Measurements from ENCODE around the gene ELAPOR1.

Gene ELAPOR1

DNA sequence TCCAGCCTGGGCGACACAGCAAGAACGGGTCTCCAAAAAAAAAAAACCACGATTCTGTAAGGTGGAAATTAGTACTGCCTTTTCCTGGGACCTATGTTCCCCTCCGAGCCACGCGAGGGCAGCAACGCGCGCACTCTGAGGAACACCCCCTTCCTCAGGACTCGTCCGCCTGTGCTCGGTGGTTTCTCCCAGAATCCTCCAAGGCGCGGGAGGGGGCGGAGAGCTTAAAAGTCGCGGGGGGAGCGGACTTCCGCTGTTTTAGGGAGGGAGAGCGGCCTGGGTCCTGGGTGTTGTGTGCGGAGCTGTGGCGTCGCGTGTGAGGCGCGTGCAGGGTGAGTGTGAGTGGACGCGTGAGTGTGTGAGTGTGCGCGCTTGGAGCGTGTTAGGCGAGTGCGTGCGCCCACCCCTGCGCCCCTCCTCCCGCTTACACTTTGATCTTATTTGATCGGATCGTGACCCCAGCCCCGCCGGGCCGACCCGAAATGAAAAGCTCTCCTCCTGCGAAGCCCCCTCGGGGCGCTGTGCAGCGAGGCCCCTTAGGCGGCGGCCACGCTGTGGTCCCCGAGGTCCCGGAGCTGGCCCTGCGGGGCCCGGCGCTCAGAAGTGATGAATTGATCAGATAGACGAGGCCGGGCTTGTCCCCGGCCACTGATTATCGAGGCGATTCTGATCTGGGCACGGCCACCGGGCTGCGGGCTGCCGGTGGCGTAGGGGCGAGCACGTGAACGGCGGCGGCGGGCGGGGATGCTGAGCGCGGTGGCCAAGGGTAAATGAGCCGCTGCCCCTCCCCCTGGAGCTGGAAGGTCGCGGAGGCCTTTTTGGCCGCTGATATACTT is 13.8 kb upstream of the ELAPOR1 start:
- peak; percentile 94 to 95 for DNase-seq

DNA sequence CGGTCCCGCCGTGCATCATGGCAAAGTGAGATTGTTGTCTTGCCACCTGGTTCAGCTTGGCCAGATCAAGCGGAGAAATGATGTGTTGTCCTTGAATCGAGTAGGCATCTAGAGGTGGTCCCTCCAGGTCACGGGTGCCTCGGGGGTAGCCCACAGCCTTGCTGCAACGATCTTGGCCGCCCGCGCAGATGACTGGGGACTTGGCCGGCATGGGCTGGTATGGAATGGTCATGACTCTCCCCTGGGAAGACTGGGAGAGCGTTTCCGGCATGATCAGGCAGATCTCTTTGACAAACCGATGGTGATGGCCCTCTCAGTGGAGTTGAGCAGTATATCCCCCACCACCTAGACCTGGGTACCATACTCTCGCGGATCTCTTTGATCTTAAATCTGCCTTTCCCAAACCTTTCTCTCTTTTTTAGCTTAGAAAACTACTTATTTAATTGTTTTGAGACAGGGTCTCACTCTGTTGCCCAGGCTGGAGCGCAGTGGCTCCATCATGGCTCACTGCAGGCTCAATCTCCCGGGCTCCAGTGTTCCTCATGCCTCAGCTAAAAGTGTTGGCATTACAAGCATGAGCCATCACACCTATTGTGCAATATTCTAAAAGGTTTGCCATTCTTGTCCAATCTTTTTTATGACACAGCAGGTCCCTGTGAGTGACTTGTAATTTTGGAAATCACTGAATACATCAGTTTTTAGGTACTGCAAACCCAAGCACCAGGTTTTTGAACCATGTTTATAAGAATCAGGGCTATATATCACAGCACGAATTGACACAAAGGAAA is 9.4 kb upstream of the ELAPOR1 start:
- no peak for DNase-seq

DNA sequence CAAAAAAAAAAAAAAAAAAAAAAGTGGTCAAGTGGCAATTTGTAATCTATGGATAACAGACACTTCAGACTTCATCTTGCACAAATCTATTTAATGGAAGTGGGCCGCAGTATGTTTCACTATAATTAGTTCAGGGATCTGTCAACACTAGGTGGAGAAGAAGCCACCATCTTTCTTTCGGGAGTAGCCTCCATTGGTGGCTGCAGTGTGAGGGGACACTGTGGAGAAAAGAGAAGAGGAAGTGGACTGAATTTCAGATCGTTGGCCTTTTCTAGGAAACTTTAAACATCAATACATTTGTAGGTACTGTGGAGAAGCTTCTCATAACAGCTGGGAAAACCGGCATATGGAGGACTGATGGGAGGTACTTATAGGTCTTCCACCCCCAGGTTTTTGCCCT is 8.0 kb upstream of the ELAPOR1 start:
- DNase-seq, result no peak

DNA sequence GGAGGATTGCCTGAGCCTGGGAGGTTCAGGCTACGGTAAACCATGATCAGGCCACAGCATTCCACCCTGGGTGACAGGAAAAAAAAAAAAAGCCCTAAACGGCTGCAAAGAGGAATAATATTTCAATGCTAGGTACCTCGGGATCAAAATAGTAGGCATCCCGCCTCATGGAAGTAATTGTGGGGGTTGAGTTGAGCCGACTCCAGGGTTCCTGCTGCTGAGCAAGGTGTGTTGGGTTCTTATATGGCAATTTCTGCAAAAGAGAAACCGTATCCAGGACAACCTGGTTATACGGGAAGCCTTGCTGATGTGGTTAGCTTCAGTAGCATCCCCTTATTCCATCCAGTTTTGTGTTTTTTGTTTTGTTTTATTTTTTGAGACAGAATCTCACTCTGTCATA is 6.1 kb upstream of the ELAPOR1 start:
- no peak for DNase-seq

DNA sequence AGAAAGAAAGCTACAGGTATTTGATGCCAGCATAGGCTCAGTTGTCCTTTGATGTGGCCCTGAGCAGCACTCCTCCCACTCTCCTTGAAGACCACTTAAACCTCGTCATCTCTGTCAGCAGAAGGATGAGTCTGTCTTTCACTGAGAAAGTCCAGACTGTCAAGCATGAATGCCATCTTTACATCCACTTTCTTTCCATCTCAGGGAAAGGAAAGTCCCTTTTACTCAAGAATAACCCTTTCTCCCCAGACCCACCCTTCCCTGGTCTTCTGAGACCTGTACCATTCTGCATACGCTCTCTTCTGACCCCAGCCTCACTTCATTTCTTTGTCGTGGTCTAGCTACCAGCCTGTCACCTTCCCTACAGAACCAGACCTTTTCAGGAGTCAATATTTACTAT is 4.0 kb upstream of the ELAPOR1 start:
- no peak for DNase-seq

DNA sequence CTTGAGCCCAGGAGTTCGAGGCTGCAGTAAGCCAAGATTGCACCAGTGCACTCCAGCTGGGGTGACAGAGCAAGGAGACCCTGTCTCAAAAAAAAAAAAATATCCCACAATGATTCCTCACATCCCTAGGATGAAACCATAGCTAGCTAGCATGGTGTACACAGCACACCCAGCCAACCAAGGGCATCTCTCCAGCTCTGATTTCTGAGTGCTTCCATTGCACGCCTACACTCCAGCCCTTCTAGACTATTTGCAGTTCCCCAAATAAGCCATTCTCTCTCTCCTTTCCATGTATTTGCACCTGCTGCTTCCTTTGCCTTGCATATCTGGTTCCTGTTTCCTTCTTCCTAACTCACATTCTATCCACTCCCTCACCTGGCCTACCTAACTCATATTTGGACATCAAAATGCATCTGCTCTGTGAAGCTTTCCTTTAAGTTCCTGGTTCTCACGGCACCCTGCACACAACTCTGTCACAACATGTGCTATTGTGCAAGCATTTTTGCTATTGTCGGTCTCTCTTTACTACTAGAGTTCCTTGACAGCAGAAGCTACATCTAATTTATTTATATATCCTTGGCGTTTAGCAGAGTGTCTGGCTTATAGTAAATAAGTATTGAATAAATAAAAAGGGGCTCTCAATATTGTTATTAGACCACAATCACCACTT is 2.4 kb upstream of the ELAPOR1 start:
- peak in 1 of 2 donors; percentile 60 for DNase-seq

DNA sequence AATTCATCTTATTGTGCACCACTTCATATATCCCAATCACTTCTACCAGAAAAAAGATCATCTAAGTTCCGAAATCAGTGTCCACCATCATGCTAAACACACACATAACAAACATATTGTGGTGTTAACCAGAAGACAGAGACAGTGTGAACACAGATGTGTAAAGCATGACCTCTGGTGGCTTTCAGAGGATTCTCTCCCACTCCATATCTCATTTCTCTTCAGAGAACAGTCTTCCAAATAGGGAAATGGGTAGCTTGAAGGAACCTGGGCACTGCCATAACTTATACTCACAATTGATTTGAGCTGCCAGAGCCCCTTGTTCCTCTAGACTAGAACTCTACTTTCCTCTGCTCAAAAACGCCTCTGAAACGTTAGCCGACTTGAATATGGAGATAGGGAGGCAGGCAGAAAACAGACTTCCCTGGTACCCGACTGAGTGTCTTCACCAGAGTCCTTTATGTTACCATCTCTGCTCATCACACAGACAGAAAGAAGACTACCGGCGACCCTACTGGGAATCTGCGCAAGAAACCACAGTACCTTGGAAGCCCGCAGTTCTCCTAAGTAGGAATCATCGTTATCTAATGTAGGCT is 1.8 kb upstream of the ELAPOR1 start:
- DNase-seq, result peak; percentile 23 to 52

DNA sequence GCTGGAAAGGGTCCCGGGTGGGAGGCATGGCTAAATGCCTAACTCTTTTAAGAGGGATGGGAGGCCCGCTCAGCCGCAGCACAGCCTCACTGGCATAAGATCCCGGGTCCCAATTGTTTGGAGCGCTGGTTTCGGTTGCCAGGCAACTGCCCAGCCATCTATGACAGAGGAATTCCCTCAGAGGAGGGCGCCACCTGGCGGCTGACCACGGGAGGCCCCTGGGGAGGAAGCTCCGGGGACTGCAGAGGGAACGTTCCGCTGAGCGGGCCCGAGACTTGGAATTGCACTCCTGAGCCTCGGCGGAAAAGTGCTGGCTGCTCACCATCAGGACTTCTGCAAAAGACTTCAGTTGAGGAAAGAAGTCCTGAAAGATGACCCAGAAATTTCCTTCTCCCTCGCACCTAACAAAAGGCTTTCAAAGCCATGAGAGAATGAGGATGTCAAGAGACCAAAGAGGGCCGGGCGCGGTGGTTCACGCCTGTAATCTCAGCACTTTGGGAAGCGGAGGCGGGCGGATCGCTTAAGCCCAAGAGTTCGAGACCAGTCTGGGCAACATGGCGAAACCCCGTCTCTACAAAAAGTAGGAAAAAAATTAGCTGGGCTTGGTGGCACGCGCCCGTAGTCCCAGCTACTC is 1.1 kb upstream of the ELAPOR1 start:
- peak; percentile 85 to 89 for DNase-seq

DNA sequence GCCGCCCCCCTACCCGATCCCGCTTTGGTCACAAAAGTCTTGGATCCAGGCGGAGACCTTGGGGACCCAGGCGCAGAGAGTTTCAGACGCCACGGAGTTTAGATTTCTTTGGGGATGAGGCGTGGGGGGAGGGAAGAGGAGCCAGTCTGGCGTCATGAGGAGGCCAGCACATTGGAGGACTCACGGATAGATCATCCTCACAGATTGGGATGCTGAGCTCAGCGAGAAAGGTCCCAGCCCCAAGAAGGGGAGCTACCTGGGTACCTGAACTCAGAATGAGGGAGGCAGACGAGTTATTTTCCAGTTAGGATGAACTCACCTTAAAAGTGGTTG is 393 bp downstream of the ELAPOR1 start:
- no peak for DNase-seq

DNA sequence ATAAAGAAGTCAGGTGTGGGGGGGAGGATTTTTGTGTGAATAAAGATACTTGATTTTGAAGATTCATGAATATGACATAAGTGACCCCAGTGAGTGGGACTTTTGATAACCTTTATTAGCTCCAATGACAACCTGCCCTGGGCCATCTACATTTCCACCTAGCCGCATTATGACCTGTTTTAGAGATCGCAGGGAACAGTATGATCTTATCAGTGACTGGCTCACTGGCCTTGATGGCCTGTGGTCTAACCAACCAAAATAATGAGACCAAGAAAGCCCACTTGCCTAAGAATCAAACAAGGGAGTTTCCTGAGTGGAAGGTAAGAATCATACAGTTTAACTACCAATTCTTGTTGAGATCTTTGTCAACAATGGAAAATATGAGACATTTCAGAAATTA is 1.8 kb downstream of the ELAPOR1 start:
- no peak for DNase-seq

DNA sequence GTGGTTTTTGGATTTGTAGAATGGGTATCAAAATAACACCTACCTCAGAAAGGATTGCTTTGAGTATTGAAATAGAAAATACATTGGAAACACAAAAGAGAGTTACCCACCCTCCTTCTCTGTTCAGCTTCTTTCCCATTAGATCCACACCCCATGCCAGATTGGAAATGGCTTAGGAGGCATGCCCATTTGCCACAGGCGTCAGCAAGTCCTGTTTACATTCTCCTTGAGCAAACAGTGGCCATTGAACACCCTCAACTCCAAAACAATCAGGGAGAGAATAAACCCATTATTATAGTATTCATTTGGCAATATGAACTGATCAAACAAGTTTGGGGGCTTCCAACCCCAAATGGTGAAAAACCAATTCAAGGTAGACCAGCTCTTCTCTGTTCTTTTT is 2.4 kb downstream of the ELAPOR1 start:
- DNase-seq, result no peak

DNA sequence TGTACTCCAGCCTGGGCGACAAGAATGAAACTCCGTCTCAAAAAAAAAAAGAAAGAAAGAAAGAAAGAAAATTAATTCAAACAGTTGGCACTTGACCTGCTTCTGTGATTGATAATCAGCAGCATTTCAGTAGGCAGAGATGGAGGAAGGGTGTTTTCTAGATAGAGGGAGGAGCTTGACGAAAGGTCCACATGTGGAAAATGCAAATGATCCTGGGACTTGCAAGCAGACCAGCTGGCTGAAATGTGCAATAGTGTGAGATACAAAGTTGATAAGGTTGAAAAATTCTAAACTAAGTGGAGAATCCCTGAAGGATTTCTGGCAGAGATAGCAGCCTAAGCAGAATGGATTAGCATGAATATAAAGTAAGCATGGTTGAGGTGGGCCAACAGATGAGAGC is 4.2 kb downstream of the ELAPOR1 start:
- DNase-seq, result no peak

DNA sequence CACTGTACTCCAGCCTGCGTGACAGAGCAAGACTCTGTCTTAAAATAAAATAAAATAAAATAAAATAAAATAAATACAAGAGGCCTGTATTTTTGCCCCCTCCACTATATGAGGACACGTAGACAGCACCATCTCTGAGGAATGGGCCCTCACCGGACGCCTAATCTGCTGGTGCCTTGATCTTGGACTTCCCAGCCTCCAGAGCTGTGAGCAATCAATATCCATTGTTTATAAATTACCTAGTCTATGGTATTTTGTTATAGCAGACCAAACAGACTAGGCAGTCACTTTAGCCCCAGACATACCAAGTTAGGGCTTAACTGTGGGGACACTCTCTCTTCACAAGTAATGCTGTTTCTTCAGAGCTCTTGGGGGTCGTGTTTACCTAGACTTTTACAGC is 6.4 kb downstream of the ELAPOR1 start:
- DNase-seq, result no peak

DNA sequence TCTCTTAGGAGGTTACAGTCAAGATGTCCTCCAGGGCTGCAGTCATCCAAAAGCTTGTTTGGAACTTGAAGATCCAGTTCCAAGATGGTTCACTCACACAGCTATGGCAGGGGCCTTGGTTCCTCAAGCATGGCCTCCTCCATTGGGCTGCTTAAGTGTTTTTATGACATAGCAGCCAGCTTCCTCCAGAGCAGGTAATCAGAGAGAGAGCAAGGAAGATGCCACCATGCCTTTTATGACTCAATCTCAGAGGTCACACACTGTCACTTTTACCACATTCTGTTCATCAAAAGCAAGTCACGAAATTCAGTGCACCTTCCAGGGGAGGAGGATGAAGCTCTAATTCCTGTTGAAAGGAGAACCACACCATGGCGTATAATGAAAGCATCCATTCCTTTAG is 17.1 kb downstream of the ELAPOR1 start:
- DNase-seq, result no peak

DNA sequence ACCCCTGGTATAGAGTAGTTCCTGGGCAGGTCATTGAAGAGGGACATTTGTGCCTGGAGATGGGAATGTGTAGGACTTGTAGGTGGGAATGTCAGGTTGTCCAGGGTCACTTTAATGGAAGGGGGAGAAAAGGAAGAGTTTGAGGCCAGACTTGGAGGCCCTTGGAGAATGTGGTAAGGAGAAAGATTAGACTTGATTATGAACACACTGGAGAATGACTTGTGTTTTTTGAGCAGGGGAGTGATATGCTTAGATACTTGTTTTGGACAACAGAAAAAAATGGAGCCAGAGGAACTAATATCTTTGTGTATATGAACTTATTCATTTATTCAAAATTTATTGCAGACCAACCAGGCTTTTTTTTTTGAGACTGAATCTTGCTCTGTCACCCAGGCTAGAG is 17.9 kb downstream of the ELAPOR1 start:
- no peak for DNase-seq

DNA sequence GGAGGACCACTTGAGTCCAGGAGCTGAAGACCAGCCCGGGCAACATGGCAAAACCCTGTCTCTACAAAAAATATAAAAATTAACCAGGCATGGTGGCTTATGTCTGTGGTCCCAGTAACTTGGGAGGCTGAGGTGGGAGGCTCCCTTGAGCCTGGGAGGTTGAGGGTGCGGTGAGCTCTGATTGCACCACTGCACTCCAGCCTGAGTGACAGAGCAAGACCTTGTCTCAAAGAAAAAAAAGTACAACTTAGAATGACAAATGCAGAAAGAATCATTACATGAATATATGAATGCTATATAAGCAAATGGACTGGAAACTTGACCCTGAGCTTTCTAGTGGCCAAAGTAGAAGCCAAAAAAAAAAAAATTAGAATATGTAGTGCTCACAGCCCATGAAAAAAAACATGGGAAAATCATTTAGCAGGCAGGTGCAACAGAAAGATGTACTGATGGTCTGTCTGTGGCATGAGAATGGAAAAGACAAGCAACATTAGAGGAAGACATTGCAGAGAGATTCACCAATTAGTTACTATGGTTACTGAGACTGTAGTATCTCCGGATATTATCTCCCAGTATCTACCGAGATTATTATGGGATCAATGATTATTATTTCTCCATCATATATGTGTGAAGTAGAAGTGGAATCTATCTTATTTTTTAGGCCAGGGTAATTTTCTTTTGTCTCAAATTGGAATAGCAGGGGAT is 19.2 kb downstream of the ELAPOR1 start:
- DNase-seq, result no peak

DNA sequence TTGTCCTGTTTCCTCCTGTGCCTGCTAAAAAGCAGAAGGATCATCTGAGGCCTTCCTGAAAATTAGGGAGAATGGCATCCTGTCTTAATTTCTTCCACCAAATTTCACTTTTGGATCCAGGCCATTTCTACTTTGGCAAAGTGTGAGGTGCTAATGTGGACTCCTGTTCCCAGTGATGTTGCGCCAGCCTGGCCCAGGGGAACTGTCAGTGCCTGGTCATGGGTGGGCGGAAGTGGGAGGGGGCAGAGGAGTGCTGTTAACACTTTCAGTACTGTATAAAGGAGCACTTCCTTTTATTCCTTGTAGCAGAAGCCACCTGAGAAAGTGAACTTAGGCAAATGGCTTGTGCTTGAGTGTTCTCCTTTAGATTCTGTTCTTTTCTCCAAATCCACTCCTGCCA is 19.9 kb downstream of the ELAPOR1 start:
- DNase-seq, result peak; percentile 11 to 46

DNA sequence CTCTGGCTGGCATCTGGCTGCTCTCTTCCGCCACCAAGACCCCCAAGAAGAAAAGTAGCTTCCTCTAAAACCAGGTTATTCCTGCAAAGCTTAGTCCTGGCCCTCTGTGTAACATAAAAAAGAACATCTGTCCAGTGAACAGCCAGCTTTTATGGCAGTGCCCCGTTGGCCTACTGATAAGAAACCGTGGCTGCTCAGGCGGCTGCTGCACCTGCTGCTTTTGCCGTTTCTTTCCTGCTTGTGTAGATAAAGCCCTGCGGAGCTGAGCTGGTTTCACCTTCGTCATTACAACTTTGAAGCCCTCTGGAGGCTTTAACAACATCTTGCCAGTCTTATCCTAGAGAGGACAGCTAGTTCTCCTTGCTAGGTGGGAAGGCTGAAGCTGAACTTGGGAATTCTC is 20.5 kb downstream of the ELAPOR1 start:
- no peak for DNase-seq

DNA sequence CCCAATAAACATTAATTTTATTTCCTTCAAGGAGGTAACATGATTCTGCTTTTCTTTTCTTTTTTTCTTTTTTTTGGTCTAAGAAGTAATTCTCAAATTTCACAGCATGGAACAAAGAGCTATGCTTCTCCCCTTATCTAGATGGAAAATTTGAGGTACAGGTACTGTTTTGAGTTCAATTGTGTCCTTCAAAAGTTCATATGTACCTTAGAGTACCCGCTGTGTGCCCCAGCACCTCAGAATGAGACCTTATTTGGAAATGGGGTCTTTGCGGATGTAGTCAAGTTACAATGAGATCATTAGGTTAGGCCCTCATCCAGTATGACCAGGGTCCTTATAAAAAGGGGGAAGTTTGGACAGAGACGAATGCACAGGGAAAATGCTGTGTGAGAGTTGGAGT is 22.0 kb downstream of the ELAPOR1 start:
- no peak for DNase-seq

DNA sequence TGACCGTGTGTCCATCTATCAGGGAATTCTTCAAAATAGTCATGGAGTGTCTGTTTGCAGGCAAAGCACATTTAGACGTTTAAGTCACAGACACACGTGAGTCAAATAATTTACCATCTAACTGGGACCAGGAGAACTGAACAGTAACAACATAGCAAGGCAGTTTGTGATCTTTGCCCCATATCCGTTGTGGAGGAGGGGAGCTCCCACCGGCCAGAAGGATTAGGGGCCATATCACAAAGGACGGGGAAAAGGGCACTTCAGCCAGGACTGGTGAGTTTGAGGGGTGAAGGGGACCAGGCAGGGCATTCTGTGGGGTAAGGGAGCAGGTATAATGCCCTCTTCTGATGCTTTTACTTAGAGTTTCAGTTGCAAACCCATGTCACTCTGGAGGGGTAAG is 22.9 kb downstream of the ELAPOR1 start:
- DNase-seq, result no peak

DNA sequence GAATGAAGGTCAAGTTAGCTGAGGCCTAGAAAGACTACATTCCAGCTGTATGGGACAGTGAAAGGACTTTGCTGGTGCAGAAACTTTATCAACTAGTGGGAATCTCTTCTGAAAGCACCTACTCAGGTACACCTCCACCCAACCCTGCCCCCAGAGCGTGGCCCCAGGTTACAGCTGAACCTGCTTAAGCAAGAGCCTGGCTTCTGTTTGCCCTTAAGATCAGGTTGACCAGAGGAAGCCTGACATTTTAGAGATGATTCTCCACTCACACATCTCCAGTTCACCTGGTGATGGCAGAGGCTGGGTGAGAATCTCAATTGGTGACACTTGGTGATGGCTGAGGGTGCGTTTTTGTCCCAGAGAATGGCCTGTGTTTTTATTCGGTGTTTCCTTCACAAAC is 24.0 kb downstream of the ELAPOR1 start:
- DNase-seq, result no peak

DNA sequence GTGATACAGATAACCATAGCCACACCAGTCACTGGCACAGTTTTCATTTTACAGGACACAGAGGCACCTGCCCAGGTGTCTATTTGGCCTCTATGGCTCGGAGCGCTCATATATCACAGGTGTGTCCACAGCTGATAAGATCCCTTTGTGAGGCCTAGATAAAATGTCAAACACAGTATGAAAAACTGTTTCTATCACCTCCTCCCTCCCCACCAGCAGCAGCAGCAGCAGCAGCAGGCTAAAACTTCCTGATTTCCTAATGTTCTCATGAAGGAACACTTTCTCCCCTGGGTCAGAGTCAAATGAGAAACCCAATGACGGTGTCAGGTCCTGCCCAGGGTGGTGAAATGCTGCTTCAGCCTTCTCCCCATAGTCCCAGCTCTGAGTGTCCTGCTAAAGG is 24.4 kb downstream of the ELAPOR1 start:
- no peak for DNase-seq
